GM18909 (cell line): ENCODE data around the gene BCAM.
"Not testable (repeated sequence)": the region's sequence is repeated elsewhere in the genome, so short reads cannot be mapped to it uniquely, and the experiment has no call there.

Experiments
- ATAC-seq: cut with Tn5 transposase; IDR thresholded peaks from one replicate; pipeline ENCODE4 v1.9.1; 2021; ENCODE audit warnings: mild to moderate bottlenecking; ENCODE audit not compliant: unreplicated experiment, poor library complexity

The BCAM gene

GRCh38 chr19:44814517-44814916 is 5.6 kb downstream of the BCAM start:
- ATAC-seq = no peak

DNA sequence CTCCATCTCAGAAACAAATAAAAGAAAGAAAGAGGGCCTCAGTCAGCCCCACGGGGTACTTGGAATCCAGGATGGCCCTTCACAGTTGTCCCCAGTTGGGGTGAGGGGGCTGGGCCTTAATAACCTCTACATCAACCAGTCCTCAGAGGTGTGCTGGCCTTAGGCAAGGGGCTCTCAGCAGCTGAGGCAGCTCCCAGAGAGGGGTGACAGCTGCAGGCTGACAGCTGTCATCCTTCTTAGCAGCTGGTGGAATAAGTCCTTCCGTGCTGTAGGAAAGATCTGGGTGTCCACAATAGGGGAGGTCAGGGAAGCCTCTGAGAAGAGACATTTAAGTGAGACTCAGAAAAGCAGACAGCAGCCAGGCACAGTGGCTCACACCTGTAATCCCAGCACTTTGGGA is 7.4 kb downstream of the BCAM start:
- ATAC-seq = no peak

- no peak for ATAC-seq
These were observed 9.0 kb downstream of the BCAM start for GRCh38 chr19:44817725-44818465.

GRCh38 chr19:44818466-44819031 is 9.6 kb downstream of the BCAM start:
- no peak for ATAC-seq

DNA sequence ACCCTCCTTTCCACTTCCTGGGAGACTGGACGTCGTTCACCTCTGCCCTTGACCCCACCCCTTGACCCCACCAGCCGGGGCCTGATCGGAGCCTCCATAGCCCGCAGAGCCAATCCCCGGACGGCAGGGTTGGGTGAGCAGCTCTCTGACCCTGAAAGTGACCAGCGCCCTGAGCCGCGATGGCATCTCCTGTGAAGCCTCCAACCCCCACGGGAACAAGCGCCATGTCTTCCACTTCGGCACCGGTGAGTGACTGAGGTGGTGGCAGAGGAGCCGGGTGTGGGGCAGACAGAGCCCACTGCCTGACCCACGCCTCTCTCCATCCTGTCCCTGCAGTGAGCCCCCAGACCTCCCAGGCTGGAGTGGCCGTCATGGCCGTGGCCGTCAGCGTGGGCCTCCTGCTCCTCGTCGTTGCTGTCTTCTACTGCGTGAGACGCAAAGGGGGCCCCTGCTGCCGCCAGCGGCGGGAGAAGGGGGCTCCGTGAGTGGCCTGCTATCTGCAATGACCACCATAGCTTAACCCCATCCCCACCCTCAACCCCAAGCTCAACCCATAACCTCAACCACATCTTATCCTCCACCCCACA is 10.4 kb downstream of the BCAM start:
- ATAC-seq = no peak

DNA sequence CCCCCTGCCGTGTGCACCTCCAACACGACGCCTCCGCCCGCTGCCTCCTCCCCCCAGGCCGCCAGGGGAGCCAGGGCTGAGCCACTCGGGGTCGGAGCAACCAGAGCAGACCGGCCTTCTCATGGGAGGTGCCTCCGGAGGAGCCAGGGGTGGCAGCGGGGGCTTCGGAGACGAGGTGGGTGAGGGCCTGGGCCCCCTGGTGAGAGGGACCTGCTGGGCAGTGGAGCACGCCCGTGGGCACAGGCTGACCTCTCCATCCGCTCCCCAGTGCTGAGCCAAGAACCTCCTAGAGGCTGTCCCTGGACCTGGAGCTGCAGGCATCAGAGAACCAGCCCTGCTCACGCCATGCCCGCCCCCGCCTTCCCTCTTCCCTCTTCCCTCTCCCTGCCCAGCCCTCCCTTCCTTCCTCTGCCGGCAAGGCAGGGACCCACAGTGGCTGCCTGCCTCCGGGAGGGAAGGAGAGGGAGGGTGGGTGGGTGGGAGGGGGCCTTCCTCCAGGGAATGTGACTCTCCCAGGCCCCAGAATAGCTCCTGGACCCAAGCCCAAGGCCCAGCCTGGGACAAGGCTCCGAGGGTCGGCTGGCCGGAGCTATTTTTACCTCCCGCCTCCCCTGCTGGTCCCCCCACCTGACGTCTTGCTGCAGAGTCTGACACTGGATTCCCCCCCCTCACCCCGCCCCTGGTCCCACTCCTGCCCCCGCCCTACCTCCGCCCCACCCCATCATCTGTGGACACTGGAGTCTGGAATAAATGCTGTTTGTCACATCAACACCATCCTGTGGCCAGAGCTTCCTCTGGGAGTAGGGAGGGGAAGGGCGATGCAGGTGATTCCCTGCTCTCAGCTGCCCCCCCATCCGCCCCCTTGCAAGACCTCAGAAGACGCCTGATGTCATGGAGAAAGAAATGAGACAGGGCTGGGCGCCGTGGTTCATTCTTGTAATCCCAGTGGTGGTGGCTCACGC is 12.0 kb downstream of the BCAM start:
- no peak for ATAC-seq

- ATAC-seq = no peak
These were observed 13.3 kb downstream of the BCAM start for GRCh38 chr19:44822177-44822576.

GRCh38 chr19:44822670-44823372 is 13.9 kb downstream of the BCAM start:
- ATAC-seq = no peak

- ATAC-seq = no peak
These were observed 14.4 kb downstream of the BCAM start for GRCh38 chr19:44823373-44823698.

- ATAC-seq = no peak
These were observed 15.9 kb downstream of the BCAM start for GRCh38 chr19:44824761-44825160.

DNA sequence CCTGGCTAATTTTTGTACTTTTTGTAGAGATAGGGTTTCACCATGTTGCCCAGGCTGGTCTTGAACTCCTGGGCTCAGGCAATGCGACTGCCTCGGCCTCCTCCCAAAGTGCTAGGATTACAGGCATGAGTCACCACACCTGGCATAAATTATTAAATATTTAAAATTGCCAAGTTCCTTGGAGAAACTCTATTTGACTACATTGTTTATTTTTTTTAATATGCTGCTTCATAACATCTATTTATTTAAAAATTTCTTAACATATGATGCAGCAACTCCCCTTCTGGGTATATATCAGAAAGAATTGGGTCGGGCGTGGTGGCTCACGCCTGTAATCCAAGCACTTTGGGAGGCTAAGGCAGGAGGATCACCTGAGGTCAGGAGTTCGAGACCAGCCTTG is 24.0 kb downstream of the BCAM start:
- not testable (repeated sequence) for ATAC-seq

DNA sequence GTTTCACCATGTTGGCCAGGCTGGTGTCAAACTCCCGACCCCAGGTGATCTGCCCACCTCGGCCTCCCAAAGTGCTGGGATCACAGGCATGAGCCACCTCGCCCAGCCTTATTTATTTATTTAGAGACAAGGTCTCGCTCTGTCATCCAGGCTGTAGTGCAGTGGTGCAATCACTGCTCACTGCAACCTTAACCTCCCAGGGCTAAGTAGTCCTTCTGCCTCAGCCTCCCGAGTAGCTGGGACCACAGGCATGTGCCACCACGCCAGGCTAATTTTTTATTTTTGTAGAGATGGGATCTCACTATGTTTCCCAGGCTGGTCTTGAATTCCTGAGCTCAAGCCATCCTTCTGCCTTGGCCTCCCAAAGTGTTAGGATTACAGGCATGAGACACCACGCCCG is 25.5 kb downstream of the BCAM start:
- ATAC-seq = not testable (repeated sequence)

- ATAC-seq = no peak
These were observed 30.4 kb downstream of the BCAM start for GRCh38 chr19:44839276-44839675.

- ATAC-seq = no peak
These were observed 31.9 kb downstream of the BCAM start for GRCh38 chr19:44840811-44841210.

DNA sequence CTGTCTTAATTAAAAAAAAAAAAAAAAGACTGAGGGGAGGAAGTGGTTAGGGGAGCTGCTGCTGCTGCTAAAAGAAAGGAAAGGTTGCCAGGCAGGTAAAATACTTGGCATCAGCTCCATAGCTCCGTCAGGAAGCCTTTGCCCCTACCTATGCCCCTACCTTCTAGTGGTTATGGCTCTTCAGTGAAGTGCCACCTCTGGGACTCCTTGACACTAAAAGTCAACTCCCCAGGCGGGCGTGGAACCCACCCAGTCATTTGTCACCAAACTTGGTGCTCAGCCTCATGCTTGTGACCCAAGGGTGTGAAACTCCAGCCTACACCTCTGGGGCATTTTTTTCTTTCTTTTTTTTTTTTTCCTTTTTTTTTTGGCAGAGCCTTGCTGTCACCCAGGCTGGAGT is 32.3 kb downstream of the BCAM start:
- ATAC-seq = no peak

- no peak for ATAC-seq
These were observed 36.3 kb downstream of the BCAM start for GRCh38 chr19:44845286-44845611.

GRCh38 chr19:44845612-44846454 is 36.9 kb downstream of the BCAM start, which contains the start of gene NECTIN2:
Gene NECTIN2, plus strand, starts transcription at chr19:44846297. Its CDS starts 229 bp downstream, at chr19:44846526.
- ATAC-seq = no peak

- ATAC-seq = no peak
These were observed 37.7 kb downstream of the BCAM start for GRCh38 chr19:44846455-44847143.
